HepG2 (cell line): ENCODE measurements around the gene GBE1. TPM values are rescaled to one million over a fixed set of nuclear protein-coding genes. Genes with fewer than 3 reads are reported as not detected.

Experiments used
- ATAC-seq: fragments of 200-7000 bp; cut with Tn5 transposase; 3 replicates; pipeline ENCODE4 v1.9.1; 2020; ENCODE audit warnings: mild to moderate bottlenecking, moderate library complexity
- BruUV-seq: library from RNA; stranded (reverse); fragments of 400-500 nt; replicated peaks from 2 replicates; lab custom pipeline; 2021; lab: Mats Ljungman, UMichigan
- CTCF ChIA-PET: fragments of 300-600 bp; formaldehyde crosslinking; extraction: SDS; loops from one replicate; lab custom pipeline; 2021; ENCODE audit warnings: low total read pairs, inconsistent platforms, low intra/inter-chr PET ratio; lab: Yijun Ruan, JAX
- POLR2A ChIA-PET: fragments of 350-600 bp; sonication (Branson Sonifier 250); formaldehyde crosslinking; loops from one replicate; lab custom pipeline; 2020; ENCODE audit warnings: antibody characterized with exemption, inconsistent platforms; lab: Yijun Ruan, JAX
- DNase-seq: peaks from one replicate; pipeline ENCODE4 v3.0.0-alpha.2; 2015; ENCODE audit warnings: low spot score
- FAIRE-seq: peaks from 3 replicates; lab custom pipeline; 2011; peaks lifted over from hg19 to GRCh38; lab: Jason Lieb, UNC
- H2AFZ ChIP-seq: one replicate; pipeline ENCODE4 v1.6.1; 2011; ENCODE audit warnings: low read length, inconsistent platforms
- H3K27ac ChIP-seq: fragments of 300-600 bp; 3 replicates; pipeline ENCODE4 v1.8.0; 2011; ENCODE audit warnings: mixed run types, mild to moderate bottlenecking, mixed read lengths, low read length, inconsistent platforms; ENCODE audit not compliant: insufficient read depth; ENCODE audit errors: extremely low read length
- H3K27me3 ChIP-seq, 2 experiments: fragments of 200-600 bp in 1 of 2; 2 replicates in 1 of 2; 3 replicates in 1 of 2; pipeline versions ENCODE4 v1.6.0 to v1.8.0; 2011; ENCODE audit warnings: low read length in 2 of 2, mild to moderate bottlenecking in 2 of 2, moderate library complexity in 2 of 2, inconsistent platforms in 1 of 2; ENCODE audit not compliant: insufficient read depth in 2 of 2, control insufficient read depth in 1 of 2
- H3K36me3 ChIP-seq, 2 experiments: fragments of 200-600 bp in 1 of 2; replicated peaks in 1 of 2; 2 replicates in 1 of 2; 3 replicates in 1 of 2; pipeline versions ENCODE4 v1.5.1 to v1.8.0; 2011; ENCODE audit warnings: low read length in 2 of 2, inconsistent platforms in 1 of 2; ENCODE audit not compliant: insufficient read depth in 2 of 2, control insufficient read depth in 1 of 2
- H3K4me1 ChIP-seq: 2 replicates; pipeline ENCODE4 v1.5.1; 2012; ENCODE audit warnings: low read length, inconsistent platforms; ENCODE audit not compliant: insufficient read depth
- H3K4me2 ChIP-seq: 2 replicates; pipeline ENCODE4 v1.6.0; 2011; ENCODE audit warnings: low read depth, low read length, inconsistent platforms
- H3K4me3 ChIP-seq, 3 experiments: fragments of 200-600 bp in 1 of 3; sonication (generic), shearing (Covaris generic) in 1 of 3; replicated peaks in 1 of 3; 2 replicates each; pipeline ENCODE4 v1.5.1; 2011 to 2016; ENCODE audit warnings: low read length in 3 of 3, inconsistent platforms in 2 of 3, low read depth in 2 of 3, mild to moderate bottlenecking in 2 of 3, control low read depth in 1 of 3, mixed read lengths in 1 of 3; ENCODE audit not compliant: insufficient read depth in 1 of 3
- H3K79me2 ChIP-seq: one replicate; pipeline ENCODE4 v1.6.1; 2011; ENCODE audit warnings: low read length, inconsistent platforms; ENCODE audit not compliant: insufficient read depth
- H3K9ac ChIP-seq: 2 replicates; pipeline ENCODE4 v1.6.0; 2011; ENCODE audit warnings: mild to moderate bottlenecking, low read depth, low read length, inconsistent platforms; ENCODE audit not compliant: insufficient read depth
- H3K9me3 ChIP-seq: 2 replicates; pipeline ENCODE4 v1.5.1; 2012; ENCODE audit warnings: mild to moderate bottlenecking, low read length
- H4K20me1 ChIP-seq: 2 replicates; pipeline ENCODE4 v1.6.0; 2011; ENCODE audit warnings: inconsistent platforms, mild to moderate bottlenecking, low read length, moderate library complexity; ENCODE audit not compliant: insufficient read depth
- CENPX ChIP-seq: sonication (generic); formaldehyde crosslinking; IDR thresholded peaks from 2 replicates; pipeline ENCODE4 v1.9.0; 2021; ENCODE audit warnings: mild to moderate bottlenecking, missing genetic modification reagents, moderate library complexity
- HES4 ChIP-seq: sonication (generic); formaldehyde crosslinking; IDR thresholded peaks from 2 replicates; pipeline ENCODE4 v1.9.0; 2021; ENCODE audit warnings: mild to moderate bottlenecking, missing genetic modification reagents, borderline replicate concordance
- LRRFIP1 ChIP-seq: sonication (generic); formaldehyde crosslinking; conservative IDR thresholded peaks from 2 replicates; pipeline ENCODE4 v1.4.0; 2020; ENCODE audit warnings: missing genetic modification reagents
- PHF20 ChIP-seq: sonication (generic); formaldehyde crosslinking; IDR thresholded peaks from 2 replicates; pipeline ENCODE4 v1.5.0; 2020; ENCODE audit warnings: mild to moderate bottlenecking, missing genetic modification reagents
- ZNF460 ChIP-seq: sonication (generic); formaldehyde crosslinking; IDR thresholded peaks from 2 replicates; pipeline ENCODE4 v1.5.1; 2020; ENCODE audit warnings: missing genetic modification reagents, mild to moderate bottlenecking, borderline replicate concordance
- ZUFSP ChIP-seq: sonication (generic); formaldehyde crosslinking; IDR thresholded peaks from 2 replicates; pipeline ENCODE4 v1.9.0; 2021; ENCODE audit warnings: missing genetic modification reagents, mild to moderate bottlenecking, borderline replicate concordance
- in situ Hi-C: cut with HindIII; loops from 2 replicates; pipeline ENCODE4 v1.10.0; 2017; ENCODE audit warnings: low pct_unique_long_range_greater_than_20kb; ENCODE audit not compliant: extremely low pct_ligation_motif_present
- intact Hi-C: fragments of 100-400 bp; cut with micrococcal nuclease; formaldehyde crosslinking; loops from one replicate; pipeline ENCODE4 v1.10.0; 2022; ENCODE audit not compliant: unreplicated experiment
- polyA plus RNA-seq, 8 experiments: library from polyadenylated mRNA; depleted of rRNA in 3 of 8; stranded (reverse) in 7 of 8; unstranded in 1 of 8; fragments of >200 nt; fragmentation: Illumina TruSeq in 4 of 8; extraction: Trizol in 4 of 8; gene quantifications; 2 replicates each; pipeline versions ENCODE4 v1.2.1 to v1.2.3, GENCODE V29; 2011 to 2016; ENCODE audit warnings: low read depth in 4 of 8, missing spikeins in 1 of 8, mixed read lengths in 1 of 8; ENCODE audit not compliant: insufficient read depth in 1 of 8
- total RNA-seq, 5 experiments: library from RNA; depleted of rRNA; stranded (reverse); fragments of >200 nt; fragmentation: Illumina TruSeq; extraction: Trizol; gene quantifications; 2 replicates each; pipeline ENCODE4 v1.2.3, GENCODE V29; 2016; ENCODE audit warnings: low read depth in 1 of 5

GBE1 gene
- total and polyA plus RNA-seq, 2 of the 13 experiments (the other 11 are each of a cell fraction or from before 2014, with no cell fraction given), result 22.9 to 36.1 TPM

GRCh38 chr3:81459733-81460132 is 301.7 kb downstream of the GBE1 start:
- intact Hi-C loops (no loop called here), in situ Hi-C loops (no loop called here)
- BruUV-seq, result no TSS peak
- Histone ChIP-seq H3K36me3 (no peaks in the 10 kb centered on the region), H3K9me3 (no peaks in the 10 kb centered on the region), H2AFZ (no peak overlapping the region), H3K4me3 (no peak overlapping the region), H3K4me2 (no peak overlapping the region), H3K27me3 (no peaks in the 10 kb centered on the region), H3K9ac (no peak overlapping the region), H3K4me1 (peaks cover 19% of the 10 kb centered on the region), H3K79me2 (no peaks in the 10 kb centered on the region), H3K27ac (no peak overlapping the region), H4K20me1 (no peaks in the 10 kb centered on the region)
- DNase-seq (no peak), FAIRE-seq (no peak), ATAC-seq (no peak)
- ChIA-PET POLR2A (no interaction called here), CTCF (no interaction called here)
- TF ChIP-seq ZUFSP, result no peak
- no peak for TF ChIP-seq CENPX
- TF ChIP-seq HES4 (CRISPR knock-in tag), result no peak
- no peak for TF ChIP-seq ZNF460 (CRISPR knock-in tag)

DNA sequence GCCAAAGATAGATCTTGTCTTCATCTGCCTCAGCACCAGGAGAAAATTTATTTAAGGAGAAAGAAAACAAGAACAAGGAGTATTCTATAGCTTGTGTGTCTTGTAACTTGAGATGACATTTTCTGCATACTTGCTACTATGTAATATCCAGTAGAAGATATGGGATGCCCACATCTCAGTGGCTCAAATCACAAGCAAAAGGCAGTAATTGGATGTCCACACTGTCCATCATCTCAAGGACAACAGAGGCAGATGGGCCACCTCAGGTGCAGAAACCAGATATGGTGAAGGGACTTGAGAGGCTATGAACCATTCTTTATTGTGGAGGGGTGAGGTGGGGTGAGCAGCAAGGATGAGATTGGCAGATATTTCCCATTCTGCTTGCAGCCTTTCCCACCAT is 309.0 kb downstream of the GBE1 start:
- in situ Hi-C loops, result no loop called here
- H3K27ac ChIP-seq, result no peak overlapping the region
- H3K4me3 ChIP-seq, result no peak overlapping the region
- H3K9ac ChIP-seq, result no peak overlapping the region
- ChIA-PET CTCF (no interaction called here), POLR2A (no interaction called here)
- no peak overlapping the region for H3K4me2 ChIP-seq
- no peak for TF ChIP-seq PHF20 (CRISPR knock-in tag)
- TF ChIP-seq LRRFIP1 (CRISPR knock-in tag), result no peak
- intact Hi-C loops, result no loop called here
- no peaks in the 10 kb centered on the region for H3K4me1 ChIP-seq
- DNase-seq (no peak), ATAC-seq (no peak), FAIRE-seq (no peak)
- H2AFZ ChIP-seq, result no peak overlapping the region
- H3K79me2 ChIP-seq, result no peaks in the 10 kb centered on the region
- no peaks in the 10 kb centered on the region for H3K9me3 ChIP-seq
- no TSS peak for BruUV-seq
- no peaks in the 10 kb centered on the region for H4K20me1 ChIP-seq
- no peaks in the 10 kb centered on the region for H3K36me3 ChIP-seq
- no peaks in the 10 kb centered on the region; a peak in 1 of 5 replicates for H3K27me3 ChIP-seq
